ENCODE results near the gene CPO.

DNA sequence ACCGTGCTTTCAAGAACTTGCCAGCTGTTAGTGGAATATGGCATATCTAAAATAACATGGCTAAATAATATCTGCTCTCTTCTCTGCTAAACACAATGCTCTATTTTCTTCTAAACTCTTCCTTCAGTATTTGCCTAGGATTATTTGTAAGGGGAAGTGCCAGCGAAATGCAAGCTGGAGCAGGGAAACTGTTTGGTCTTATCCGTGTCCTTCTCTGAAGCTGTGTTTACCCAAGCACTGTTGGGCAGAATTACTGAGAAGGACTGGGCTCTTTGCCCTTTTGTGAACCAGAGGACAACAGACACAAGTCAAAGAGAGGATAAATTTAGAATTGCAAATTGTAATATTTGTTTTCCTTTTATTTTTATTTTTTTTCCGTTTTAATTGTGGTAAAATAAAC lies 23.6 kb downstream of the CPO start:
- TF ChIP-seq, protein P1, sequence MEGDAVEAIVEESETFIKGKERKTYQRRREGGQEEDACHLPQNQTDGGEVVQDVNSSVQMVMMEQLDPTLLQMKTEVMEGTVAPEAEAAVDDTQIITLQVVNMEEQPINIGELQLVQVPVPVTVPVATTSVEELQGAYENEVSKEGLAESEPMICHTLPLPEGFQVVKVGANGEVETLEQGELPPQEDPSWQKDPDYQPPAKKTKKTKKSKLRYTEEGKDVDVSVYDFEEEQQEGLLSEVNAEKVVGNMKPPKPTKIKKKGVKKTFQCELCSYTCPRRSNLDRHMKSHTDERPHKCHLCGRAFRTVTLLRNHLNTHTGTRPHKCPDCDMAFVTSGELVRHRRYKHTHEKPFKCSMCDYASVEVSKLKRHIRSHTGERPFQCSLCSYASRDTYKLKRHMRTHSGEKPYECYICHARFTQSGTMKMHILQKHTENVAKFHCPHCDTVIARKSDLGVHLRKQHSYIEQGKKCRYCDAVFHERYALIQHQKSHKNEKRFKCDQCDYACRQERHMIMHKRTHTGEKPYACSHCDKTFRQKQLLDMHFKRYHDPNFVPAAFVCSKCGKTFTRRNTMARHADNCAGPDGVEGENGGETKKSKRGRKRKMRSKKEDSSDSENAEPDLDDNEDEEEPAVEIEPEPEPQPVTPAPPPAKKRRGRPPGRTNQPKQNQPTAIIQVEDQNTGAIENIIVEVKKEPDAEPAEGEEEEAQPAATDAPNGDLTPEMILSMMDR (IDR thresholded peaks at IDR 0.05): no peak
- no peak for TF ChIP-seq POLR2AphosphoS5 (IDR thresholded peaks at IDR 0.05)
- no peak for TF ChIP-seq EP300 (IDR thresholded peaks at IDR 0.05)
- TF ChIP-seq POLR2A (IDR thresholded peaks at IDR 0.05; ENCODE audit: low read depth): no peak

Measured in esophagus muscularis mucosa (tissue), 4 donors.